Mesenchymal stem cell (in vitro differentiated cells and primary cell): Measurements from ENCODE around the gene ELMO1.

Experiments used
- DNase-seq: peaks from one replicate; pipeline ENCODE4 v3.0.0-alpha.2; 2013
- H2AFZ ChIP-seq: one replicate; pipeline ENCODE4 v1.6.1; 2013; ENCODE audit warnings: low read depth, mild to moderate bottlenecking, control low read depth, inconsistent platforms, low read length, moderate library complexity
- H2AK5ac ChIP-seq: 2 replicates; pipeline ENCODE4 v1.6.1; 2013; ENCODE audit warnings: low read length, moderate library complexity, mild to moderate bottlenecking, inconsistent platforms; ENCODE audit not compliant: severe bottlenecking
- H2BK120ac ChIP-seq: one replicate; pipeline ENCODE4 v1.6.1; 2013; ENCODE audit warnings: low read depth, mild to moderate bottlenecking, inconsistent platforms, low read length, moderate library complexity
- H2BK12ac ChIP-seq, 2 experiments: one replicate each; pipeline ENCODE4 v1.6.1; 2013; ENCODE audit warnings: inconsistent platforms in 2 of 2, low read length in 2 of 2, mild to moderate bottlenecking in 2 of 2, moderate library complexity in 2 of 2, control low read depth in 1 of 2
- H2BK15ac ChIP-seq: one replicate; pipeline ENCODE4 v1.6.1; 2013; ENCODE audit warnings: mild to moderate bottlenecking, low read depth, inconsistent platforms; ENCODE audit not compliant: poor library complexity, severe bottlenecking
- H2BK5ac ChIP-seq: 2 replicates; pipeline ENCODE4 v1.6.1; 2013; ENCODE audit warnings: low read depth, mild to moderate bottlenecking, low read length, control low read depth, inconsistent platforms; ENCODE audit not compliant: poor library complexity, severe bottlenecking
- H3K14ac ChIP-seq, 2 experiments: one replicate each; pipeline ENCODE4 v1.6.1; 2013; ENCODE audit warnings: inconsistent platforms in 2 of 2, low read length in 2 of 2, control low read depth in 1 of 2, mild to moderate bottlenecking in 1 of 2, moderate library complexity in 1 of 2
- H3K18ac ChIP-seq, 2 experiments: one replicate each; pipeline ENCODE4 v1.6.1; 2013; ENCODE audit warnings: inconsistent platforms in 2 of 2, low read length in 2 of 2, control low read depth in 1 of 2, low read depth in 1 of 2, mild to moderate bottlenecking in 1 of 2
- H3K23ac ChIP-seq, 2 experiments: one replicate each; pipeline ENCODE4 v1.6.1; 2013; ENCODE audit warnings: inconsistent platforms in 2 of 2, low read length in 2 of 2, mild to moderate bottlenecking in 2 of 2, moderate library complexity in 2 of 2, control low read depth in 1 of 2
- H3K27ac ChIP-seq: 2 replicates; pipeline ENCODE4 v1.5.1; 2013; ENCODE audit warnings: mild to moderate bottlenecking, moderate library complexity, low read length, control low read depth, inconsistent platforms; ENCODE audit not compliant: poor library complexity, severe bottlenecking
- H3K27me3 ChIP-seq, 2 experiments: 2 replicates each; pipeline versions ENCODE4 v1.6.1 to v1.7.0; 2013; ENCODE audit warnings: low read length in 2 of 2, mild to moderate bottlenecking in 2 of 2, moderate library complexity in 2 of 2, control low read depth in 1 of 2, inconsistent platforms in 1 of 2; ENCODE audit not compliant: control insufficient read depth in 1 of 2, insufficient read depth in 1 of 2
- H3K36me3 ChIP-seq, 2 experiments: 2 replicates each; pipeline versions ENCODE4 v1.6.1 to v1.7.0; 2013; ENCODE audit warnings: low read length in 2 of 2, control low read depth in 1 of 2, inconsistent platforms in 1 of 2, low read depth in 1 of 2, mild to moderate bottlenecking in 1 of 2; ENCODE audit not compliant: insufficient read depth in 2 of 2, control insufficient read depth in 1 of 2
- H3K4ac ChIP-seq, 2 experiments: one replicate each; pipeline ENCODE4 v1.6.1; 2013; ENCODE audit warnings: inconsistent platforms in 2 of 2, low read length in 2 of 2, mild to moderate bottlenecking in 2 of 2, moderate library complexity in 2 of 2, control low read depth in 1 of 2, low read depth in 1 of 2
- H3K4me1 ChIP-seq: 2 replicates; pipeline ENCODE4 v1.6.1; 2013; ENCODE audit warnings: low read depth, low read length, control low read depth; ENCODE audit not compliant: control insufficient read depth, insufficient read depth
- H3K4me2 ChIP-seq: 2 replicates; pipeline ENCODE4 v1.6.1; 2013; ENCODE audit warnings: low read length, mild to moderate bottlenecking, inconsistent platforms; ENCODE audit not compliant: poor library complexity, severe bottlenecking
- H3K4me3 ChIP-seq, 2 experiments: 2 replicates each; pipeline versions ENCODE4 v1.5.1 to v1.7.0; 2013; ENCODE audit warnings: low read length in 2 of 2, mild to moderate bottlenecking in 2 of 2, control low read depth in 1 of 2, low read depth in 1 of 2; ENCODE audit not compliant: insufficient read depth in 1 of 2
- H3K79me1 ChIP-seq: replicated peaks from 2 replicates; pipeline ENCODE4 v1.6.1; 2013; ENCODE audit warnings: mild to moderate bottlenecking, control low read depth, low read length, inconsistent platforms; ENCODE audit not compliant: poor library complexity, severe bottlenecking
- H3K9ac ChIP-seq: 2 replicates; pipeline ENCODE4 v1.7.0; 2013; ENCODE audit warnings: mild to moderate bottlenecking, low read length, moderate library complexity
- H3K9me3 ChIP-seq: 2 replicates; pipeline ENCODE4 v1.7.0; 2013; ENCODE audit warnings: mild to moderate bottlenecking, low read length; ENCODE audit not compliant: control insufficient read depth
- H4K8ac ChIP-seq: one replicate; pipeline ENCODE4 v1.6.1; 2013; ENCODE audit warnings: inconsistent platforms, mild to moderate bottlenecking, low read length, moderate library complexity
- H4K91ac ChIP-seq: one replicate; pipeline ENCODE4 v1.6.1; 2013; ENCODE audit warnings: mild to moderate bottlenecking, low read length, inconsistent platforms
- WGBS: methylation state at CpG from one replicate; pipeline ENCODE4 v1.1.7; 2013; ENCODE audit warnings: mixed read lengths; 5-methylcytosine and 5-hydroxymethylcytosine counted together

Gene ELMO1

DNA sequence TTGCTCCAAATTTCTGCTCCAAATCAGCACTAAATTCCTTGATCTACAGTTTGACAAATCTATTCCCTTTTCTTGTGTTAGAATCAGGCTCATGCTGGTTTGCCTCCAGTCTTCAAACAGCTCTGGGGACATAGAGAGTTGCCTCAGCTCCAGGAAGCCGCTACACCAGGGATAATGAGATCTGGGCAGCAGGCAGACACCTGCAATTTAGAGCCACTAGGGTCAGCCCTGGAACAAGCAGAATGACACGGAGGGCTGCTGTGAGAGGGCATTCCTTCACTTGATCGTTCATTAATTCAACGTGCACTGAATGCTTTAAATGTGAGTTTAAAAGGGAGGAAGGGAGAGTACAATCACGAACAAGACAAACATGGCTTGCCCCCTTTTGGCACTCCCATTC lies 3.7 kb upstream of the ELMO1 start:
- Histone ChIP-seq H2BK12ac (no peak overlapping the region), H3K27ac (no peak overlapping the region), H3K18ac (no peak overlapping the region), H2BK5ac (no peak overlapping the region), H3K23ac (no peak overlapping the region), H3K4me2 (no peak overlapping the region), H2AFZ (no peak overlapping the region), H3K4me1 (peaks cover 16% of the 10 kb centered on the region), H3K36me3 (no peaks in the 10 kb centered on the region), H2BK120ac (no peak overlapping the region), H4K8ac (no peak overlapping the region), H3K27me3 (peaks cover 28 to 33% of the 10 kb centered on the region in 2 experiments), H3K14ac (no peak overlapping the region), H4K91ac (no peak overlapping the region), H3K4me3 (no peak overlapping the region), H3K4ac (no peak overlapping the region), H3K9me3 (peaks cover 5% of the 10 kb centered on the region), H3K9ac (no peak overlapping the region), H2AK5ac (no peak overlapping the region), H3K79me1 (no peaks in the 10 kb centered on the region), H2BK15ac (no peak overlapping the region)
- WGBS: 59% methylated on average over 5 of the region's 5 CpGs
- no peak for DNase-seq

DNA sequence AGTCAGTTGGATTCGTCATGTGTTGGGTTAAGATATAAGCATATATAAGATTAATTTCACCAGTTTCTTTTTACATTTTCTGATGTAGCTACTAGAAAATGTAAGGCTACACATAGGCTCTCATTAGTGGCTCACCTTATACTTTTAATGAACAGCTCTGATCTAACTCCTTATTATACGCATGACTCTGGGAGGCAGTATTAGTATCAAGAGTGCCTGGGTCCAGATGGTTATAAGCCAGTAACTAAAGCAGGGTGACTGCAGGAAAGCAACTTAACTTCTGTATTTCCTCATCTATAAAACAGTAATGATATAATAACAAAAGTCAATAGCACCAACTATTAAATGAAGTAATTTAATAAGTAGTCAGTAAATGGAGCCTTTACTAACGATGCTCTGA lies 1.4 kb upstream of the ELMO1 start:
- H2BK12ac ChIP-seq: no peak overlapping the region
- no peak overlapping the region for H2AFZ ChIP-seq
- no peak overlapping the region for H3K14ac ChIP-seq
- H4K91ac ChIP-seq: no peak overlapping the region
- no peak overlapping the region for H2BK120ac ChIP-seq
- no peak overlapping the region for H3K4me2 ChIP-seq
- H3K4me3 ChIP-seq: no peak overlapping the region
- no peaks in the 10 kb centered on the region for H3K79me1 ChIP-seq
- peaks cover 5% of the 10 kb centered on the region for H3K9me3 ChIP-seq
- H3K18ac ChIP-seq: no peak overlapping the region
- H3K9ac ChIP-seq: no peak overlapping the region
- H3K4ac ChIP-seq: no peak overlapping the region
- no peak overlapping the region for H4K8ac ChIP-seq
- peaks cover 40 to 45% of the 10 kb centered on the region in 2 experiments for H3K27me3 ChIP-seq
- H3K23ac ChIP-seq: no peak overlapping the region
- H3K36me3 ChIP-seq: no peaks in the 10 kb centered on the region
- peaks cover 17% of the 10 kb centered on the region for H3K4me1 ChIP-seq
- H2AK5ac ChIP-seq: no peak overlapping the region
- WGBS: 80% methylated on average over 1 of the region's 3 CpGs
- no peak overlapping the region for H2BK5ac ChIP-seq
- no peak for DNase-seq
- no peak overlapping the region for H2BK15ac ChIP-seq
- H3K27ac ChIP-seq: no peak overlapping the region

DNA sequence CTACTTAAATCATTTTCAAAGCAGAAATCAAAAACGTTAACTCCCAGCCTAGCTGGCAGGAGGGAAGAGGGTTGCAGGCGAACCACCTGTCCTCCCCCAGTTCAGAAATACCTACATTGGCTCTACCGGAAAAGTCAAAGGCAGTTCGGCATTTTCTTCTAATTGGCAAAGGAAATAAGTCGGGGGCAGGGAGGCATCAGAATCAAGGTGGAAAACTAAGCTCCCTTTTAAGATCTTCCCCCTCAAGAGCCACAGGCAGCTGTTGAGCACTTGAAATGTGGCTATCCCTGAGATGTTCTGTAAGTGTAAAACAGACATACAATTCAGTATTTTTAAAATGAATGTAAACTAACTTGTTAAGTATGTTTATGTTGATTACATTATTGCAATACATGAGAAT lies 957 bp upstream of the ELMO1 start:
- Histone ChIP-seq H3K9ac (peak overlapping the region; percentile 72), H3K14ac (no peak overlapping the region), H2BK12ac (no peak overlapping the region), H3K9me3 (peaks cover 5% of the 10 kb centered on the region), H3K23ac (no peak overlapping the region), H4K91ac (no peak overlapping the region), H3K27ac (no peak overlapping the region), H3K79me1 (no peaks in the 10 kb centered on the region), H4K8ac (no peak overlapping the region), H2BK15ac (no peak overlapping the region), H3K27me3 (peaks cover 40 to 45% of the 10 kb centered on the region in 2 experiments), H2AFZ (no peak overlapping the region), H3K4me3 (no peak overlapping the region), H3K4ac (no peak overlapping the region), H3K4me1 (peaks cover 17% of the 10 kb centered on the region), H2BK5ac (no peak overlapping the region), H3K18ac (no peak overlapping the region), H2AK5ac (no peak overlapping the region), H3K4me2 (no peak overlapping the region), H2BK120ac (no peak overlapping the region), H3K36me3 (no peaks in the 10 kb centered on the region)
- 40% methylated on average over 2 of the region's 5 CpGs for WGBS
- DNase-seq: no peak

DNA sequence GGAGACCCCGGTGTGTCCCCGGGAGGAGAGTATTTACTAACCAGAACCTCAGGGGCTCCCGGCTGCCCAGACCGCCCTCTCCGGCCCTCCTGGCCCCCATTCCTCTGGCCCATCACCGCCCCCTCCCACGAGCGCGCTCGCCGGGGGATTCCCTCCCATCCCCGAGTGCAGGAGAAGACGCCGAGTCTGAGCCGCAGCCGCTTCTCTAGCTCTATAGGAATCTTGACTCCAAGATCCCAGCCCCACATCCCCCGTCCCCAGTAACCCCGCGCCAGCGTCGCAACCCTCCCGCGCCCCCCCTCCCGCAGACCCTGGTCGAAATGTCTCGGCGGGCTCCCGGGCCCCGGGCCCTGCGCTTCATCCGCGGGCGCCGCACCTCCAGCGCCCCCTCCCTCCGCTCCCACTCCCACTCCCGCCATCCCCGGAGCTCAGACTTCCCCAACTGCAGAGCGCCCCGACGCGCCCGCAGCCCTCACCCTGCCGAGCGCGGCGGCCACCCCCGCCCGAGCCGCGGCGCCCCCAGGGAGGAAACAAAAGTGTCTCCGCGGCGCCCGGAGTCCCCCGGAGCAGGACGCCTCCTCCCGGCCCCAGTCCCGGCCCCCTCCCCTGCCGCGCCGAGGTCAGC lies 541 bp downstream of the ELMO1 start:
- H3K4me3 ChIP-seq: peak overlapping the region; percentile 45 to 79
- no peak overlapping the region for H3K23ac ChIP-seq
- no peak overlapping the region for H3K18ac ChIP-seq
- WGBS: 1% methylated on average over 59 of the region's 63 CpGs
- H2BK5ac ChIP-seq: no peak overlapping the region
- H2AK5ac ChIP-seq: no peak overlapping the region
- H3K4ac ChIP-seq: no peak overlapping the region
- no peaks in the 10 kb centered on the region for H3K9me3 ChIP-seq
- no peak overlapping the region for H4K91ac ChIP-seq
- peaks cover 40 to 45% of the 10 kb centered on the region in 2 experiments for H3K27me3 ChIP-seq
- no peak overlapping the region for H3K27ac ChIP-seq
- DNase-seq: no peak
- peak overlapping the region; percentile 72 for H3K9ac ChIP-seq
- no peaks in the 10 kb centered on the region for H3K79me1 ChIP-seq
- H3K4me2 ChIP-seq: peak overlapping the region; percentile 92
- H3K14ac ChIP-seq: no peak overlapping the region
- H2BK15ac ChIP-seq: no peak overlapping the region
- H2BK120ac ChIP-seq: no peak overlapping the region
- no peak overlapping the region for H2BK12ac ChIP-seq
- peak overlapping the region; percentile 33 for H2AFZ ChIP-seq
- no peaks in the 10 kb centered on the region for H3K36me3 ChIP-seq
- no peak overlapping the region for H4K8ac ChIP-seq
- peaks cover 17% of the 10 kb centered on the region for H3K4me1 ChIP-seq
